ENCODE data around the gene LRRC10.
"Not testable (repeated sequence)": the region's sequence is repeated elsewhere in the genome, so short reads cannot be mapped to it uniquely, and the experiment has no call there.

Gene LRRC10

GRCh38 chr12:69620077-69620476, 9.4 kb upstream of the LRRC10 start:
- no peak overlapping the region for H3K4me3 ChIP-seq (ENCODE audit: low read depth, low read length)

GRCh38 chr12:69619050-69619449, 8.3 kb upstream of the LRRC10 start:
- no peak overlapping the region for H3K4me3 ChIP-seq (ENCODE audit: low read depth, low read length)

GRCh38 chr12:69616025-69616424, 5.3 kb upstream of the LRRC10 start:
- H3K4me3 ChIP-seq (ENCODE audit: low read depth, low read length): no peak overlapping the region

GRCh38 chr12:69613351-69613750, 2.6 kb upstream of the LRRC10 start:
- H3K4me3 ChIP-seq (ENCODE audit: low read depth, low read length): no peak overlapping the region

GRCh38 chr12:69610126-69610525, 581 bp downstream of the LRRC10 start:
- H3K4me3 ChIP-seq (ENCODE audit: low read depth, low read length): no peak overlapping the region

- no peak overlapping the region for H3K4me3 ChIP-seq (ENCODE audit: low read depth, low read length)
Measured at GRCh38 chr12:69608114-69608513, 2.6 kb downstream of the LRRC10 start.

GRCh38 chr12:69604275-69604674, 6.4 kb downstream of the LRRC10 start:
- not testable (repeated sequence) for H3K4me3 ChIP-seq (ENCODE audit: low read depth, low read length)

GRCh38 chr12:69603556-69603955, 7.2 kb downstream of the LRRC10 start:
- H3K4me3 ChIP-seq (ENCODE audit: low read depth, low read length): not testable (repeated sequence)

GRCh38 chr12:69602954-69603353, 7.8 kb downstream of the LRRC10 start:
- H3K4me3 ChIP-seq (ENCODE audit: low read depth, low read length): no peak overlapping the region

GRCh38 chr12:69601962-69602685, 8.6 kb downstream of the LRRC10 start:
- H3K4me3 ChIP-seq (ENCODE audit: low read depth, low read length): no peak overlapping the region

GRCh38 chr12:69600804-69601203, 9.9 kb downstream of the LRRC10 start:
- H3K4me3 ChIP-seq (ENCODE audit: low read depth, low read length): no peak overlapping the region

- no peak overlapping the region for H3K4me3 ChIP-seq (ENCODE audit: low read depth, low read length)
Measured at GRCh38 chr12:69598174-69598753, 12.4 kb downstream of the LRRC10 start.

GRCh38 chr12:69595689-69596088, 15.0 kb downstream of the LRRC10 start:
- H3K4me3 ChIP-seq (ENCODE audit: low read depth, low read length): no peak overlapping the region

GRCh38 chr12:69589082-69589481, 21.6 kb downstream of the LRRC10 start:
- no peak overlapping the region for H3K4me3 ChIP-seq (ENCODE audit: low read depth, low read length)

GRCh38 chr12:69588527-69588926, 22.2 kb downstream of the LRRC10 start:
- no peak overlapping the region for H3K4me3 ChIP-seq (ENCODE audit: low read depth, low read length)

GRCh38 chr12:69585189-69586062, 25.3 kb downstream of the LRRC10 start, which contains the start of gene CCT2:
Gene CCT2, plus strand, starts transcription at chr12:69585459. Its CDS starts 63 bp downstream, at chr12:69585522.
- peak within 1 kb of the TSS; percentile 100 for H3K4me3 ChIP-seq (ENCODE audit: low read depth, low read length)

GRCh38 chr12:69583203-69583602, 27.5 kb downstream of the LRRC10 start:
- H3K4me3 ChIP-seq (ENCODE audit: low read depth, low read length): no peak overlapping the region

- H3K4me3 ChIP-seq (ENCODE audit: low read depth, low read length): no peak overlapping the region
Measured at GRCh38 chr12:69580074-69580473, 30.6 kb downstream of the LRRC10 start.

GRCh38 chr12:69579029-69579428, 31.7 kb downstream of the LRRC10 start:
- H3K4me3 ChIP-seq (ENCODE audit: low read depth, low read length): no peak overlapping the region

- H3K4me3 ChIP-seq (ENCODE audit: low read depth, low read length): no peak overlapping the region
Measured at GRCh38 chr12:69578283-69578682, 32.4 kb downstream of the LRRC10 start.

GRCh38 chr12:69575346-69575745, 35.4 kb downstream of the LRRC10 start:
- no peak overlapping the region for H3K4me3 ChIP-seq (ENCODE audit: low read depth, low read length)

All from iPS-11a (cell line).